Measurements from ENCODE around the gene TUT4.

TUT4 gene

DNA sequence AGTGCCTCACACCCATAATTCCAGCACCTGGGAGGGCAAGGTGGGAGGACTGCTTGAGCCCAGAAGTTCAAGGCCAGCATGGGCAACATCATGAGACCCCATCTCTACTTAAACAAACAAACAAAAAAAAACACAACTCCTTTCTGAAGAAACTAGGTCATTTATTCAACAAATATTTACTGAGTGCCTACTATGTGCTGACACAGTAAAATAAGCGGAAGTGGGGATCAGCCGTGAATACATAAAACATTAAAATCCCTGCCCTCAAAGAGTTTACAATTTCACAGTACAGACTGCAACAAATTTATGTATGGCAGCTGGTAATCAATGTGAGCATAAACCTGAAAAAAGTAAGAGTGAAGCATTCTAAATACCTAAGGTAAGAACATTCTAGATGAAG is 65.3 kb downstream of the TUT4 start:
- no peaks in the 10 kb centered on the region for H3K9me3 Mint-ChIP-seq
- no peaks in the 10 kb centered on the region for H3K27me3 Mint-ChIP-seq (ENCODE audit: low read depth)
- no peak overlapping the region for H3K27ac Mint-ChIP-seq
- H3K4me3 Mint-ChIP-seq: no peak overlapping the region
- peaks cover 1% of the 10 kb centered on the region for H3K4me1 Mint-ChIP-seq (ENCODE audit: low read depth)
- H3K36me3 Mint-ChIP-seq (ENCODE audit: low read depth): peaks cover 15% of the 10 kb centered on the region

DNA sequence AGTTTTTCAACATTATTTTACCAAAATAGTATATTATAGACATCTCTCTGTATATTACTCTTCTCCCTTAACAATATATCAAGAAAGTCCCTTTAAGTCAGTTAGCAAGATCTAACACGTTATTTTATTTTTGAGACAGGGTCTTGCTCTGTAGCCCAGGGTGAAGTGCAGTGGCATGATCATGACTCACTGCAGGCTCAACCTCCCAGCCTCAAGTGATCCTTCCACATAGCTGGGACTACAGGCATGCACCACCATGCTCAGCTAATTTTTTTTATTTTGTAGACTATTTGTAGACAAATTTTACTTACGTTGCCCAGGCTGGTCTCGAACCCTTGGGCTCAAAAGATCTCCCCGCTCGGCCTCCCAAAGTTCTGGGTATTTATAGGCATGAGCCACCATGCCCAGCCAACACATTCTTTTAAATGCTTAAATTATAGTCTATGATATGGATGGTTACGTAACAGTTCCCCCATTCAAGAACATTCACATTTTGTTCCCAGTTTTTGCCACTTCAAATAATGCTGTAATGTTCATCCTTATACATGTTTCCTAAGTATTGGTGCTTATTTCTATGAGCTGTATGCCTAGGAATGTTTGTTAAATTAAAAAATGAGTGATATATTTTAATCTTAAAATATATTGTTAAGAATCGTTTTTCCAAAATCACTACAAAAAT is 70.4 kb downstream of the TUT4 start:
- H3K9me3 Mint-ChIP-seq: no peaks in the 10 kb centered on the region
- H3K36me3 Mint-ChIP-seq (ENCODE audit: low read depth): peaks cover 10% of the 10 kb centered on the region
- H3K27ac Mint-ChIP-seq: no peak overlapping the region
- no peaks in the 10 kb centered on the region for H3K27me3 Mint-ChIP-seq (ENCODE audit: low read depth)
- H3K4me1 Mint-ChIP-seq (ENCODE audit: low read depth): peaks cover 1% of the 10 kb centered on the region
- no peak overlapping the region for H3K4me3 Mint-ChIP-seq

DNA sequence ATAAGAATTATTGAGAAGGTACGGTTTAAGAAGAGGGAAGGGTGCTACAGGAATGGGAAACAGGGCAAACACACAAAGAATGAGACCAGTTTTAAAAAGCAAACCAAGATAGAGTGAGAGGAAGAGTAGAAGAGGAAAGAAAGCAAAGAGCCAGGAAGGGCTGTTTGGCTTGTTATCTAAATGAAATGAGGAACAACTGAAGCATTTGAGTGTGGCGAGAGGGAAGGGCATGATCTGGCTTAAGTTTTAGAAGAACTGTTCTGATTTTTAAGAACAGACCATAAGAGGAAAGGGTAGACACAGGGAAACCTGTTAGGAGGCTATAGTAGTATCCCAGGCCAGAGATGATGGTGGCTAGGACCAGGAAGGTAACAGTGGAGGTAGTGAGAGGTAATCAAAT is 73.8 kb downstream of the TUT4 start:
- Mint-ChIP-seq H3K27me3 (ENCODE audit: low read depth) (no peaks in the 10 kb centered on the region), H3K36me3 (ENCODE audit: low read depth) (peaks cover 19% of the 10 kb centered on the region), H3K27ac (no peak overlapping the region), H3K4me3 (no peak overlapping the region), H3K4me1 (ENCODE audit: low read depth) (no peaks in the 10 kb centered on the region), H3K9me3 (no peaks in the 10 kb centered on the region)

DNA sequence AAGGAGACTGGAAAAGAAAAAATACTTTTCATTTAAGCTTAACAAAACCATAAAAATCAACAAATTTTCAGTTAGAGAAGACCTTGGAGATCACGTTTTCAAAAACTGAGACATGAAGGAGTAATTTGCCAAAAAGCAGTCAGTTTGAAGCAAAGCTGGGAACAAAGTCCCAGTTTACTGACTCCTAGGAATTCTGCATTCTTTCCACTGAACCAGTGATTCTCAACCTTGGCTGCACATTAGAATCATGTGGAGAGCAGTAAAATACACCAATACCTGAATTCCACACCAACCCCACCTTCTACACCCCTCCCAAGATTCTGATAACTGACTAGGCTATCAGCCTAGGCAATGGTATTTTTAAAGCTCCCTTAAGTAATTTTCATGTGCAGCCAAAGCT is 75.0 kb downstream of the TUT4 start:
- no peak overlapping the region for H3K4me3 Mint-ChIP-seq
- no peak overlapping the region for H3K27ac Mint-ChIP-seq
- H3K4me1 Mint-ChIP-seq (ENCODE audit: low read depth): no peaks in the 10 kb centered on the region
- no peaks in the 10 kb centered on the region for H3K9me3 Mint-ChIP-seq
- H3K36me3 Mint-ChIP-seq (ENCODE audit: low read depth): peaks cover 24% of the 10 kb centered on the region
- no peaks in the 10 kb centered on the region for H3K27me3 Mint-ChIP-seq (ENCODE audit: low read depth)

DNA sequence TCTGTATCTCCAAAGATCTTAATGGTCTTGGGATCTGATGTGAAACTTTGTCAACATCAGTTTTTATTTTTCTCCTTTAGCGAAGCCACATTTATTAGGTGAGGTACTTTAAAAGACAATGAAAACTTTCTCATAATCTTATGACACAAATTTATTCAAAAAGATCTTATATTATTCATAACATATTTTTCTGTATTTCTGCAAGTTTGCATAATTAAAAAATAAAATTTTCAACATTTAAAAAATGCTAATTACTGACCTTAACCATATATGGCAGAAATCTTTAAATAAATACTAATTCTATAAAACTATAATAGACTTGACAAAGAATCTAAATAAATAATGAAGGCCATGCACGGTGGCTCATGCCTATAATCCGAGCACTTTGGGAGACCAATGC is 75.9 kb downstream of the TUT4 start:
- H3K36me3 Mint-ChIP-seq (ENCODE audit: low read depth): peaks cover 25% of the 10 kb centered on the region
- no peak overlapping the region for H3K4me3 Mint-ChIP-seq
- H3K9me3 Mint-ChIP-seq: no peaks in the 10 kb centered on the region
- no peaks in the 10 kb centered on the region for H3K27me3 Mint-ChIP-seq (ENCODE audit: low read depth)
- H3K27ac Mint-ChIP-seq: no peak overlapping the region
- H3K4me1 Mint-ChIP-seq (ENCODE audit: low read depth): no peaks in the 10 kb centered on the region

DNA sequence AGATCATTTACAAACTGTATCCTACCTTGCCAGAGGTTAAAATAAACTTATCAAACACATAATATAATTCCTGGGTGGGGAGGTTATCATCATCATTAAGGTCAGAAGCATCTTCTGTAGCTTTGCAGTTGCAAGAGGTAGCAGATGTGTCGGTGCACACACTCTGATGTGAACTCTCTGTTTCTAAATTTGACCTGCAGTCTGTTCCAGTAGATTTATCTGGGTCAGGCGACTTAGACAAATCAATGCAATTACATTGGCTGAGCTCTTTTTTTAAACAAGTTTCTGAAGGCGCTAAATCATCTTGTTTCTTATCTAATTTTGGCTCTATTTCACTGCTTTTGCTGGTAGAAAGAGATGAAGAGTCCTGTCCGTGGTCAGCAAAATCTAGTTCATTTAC is 78.1 kb downstream of the TUT4 start:
- H3K4me1 Mint-ChIP-seq (ENCODE audit: low read depth): no peaks in the 10 kb centered on the region
- no peaks in the 10 kb centered on the region for H3K9me3 Mint-ChIP-seq
- peaks cover 27% of the 10 kb centered on the region for H3K36me3 Mint-ChIP-seq (ENCODE audit: low read depth)
- no peak overlapping the region for H3K4me3 Mint-ChIP-seq
- H3K27ac Mint-ChIP-seq: no peak overlapping the region
- H3K27me3 Mint-ChIP-seq (ENCODE audit: low read depth): no peaks in the 10 kb centered on the region

DNA sequence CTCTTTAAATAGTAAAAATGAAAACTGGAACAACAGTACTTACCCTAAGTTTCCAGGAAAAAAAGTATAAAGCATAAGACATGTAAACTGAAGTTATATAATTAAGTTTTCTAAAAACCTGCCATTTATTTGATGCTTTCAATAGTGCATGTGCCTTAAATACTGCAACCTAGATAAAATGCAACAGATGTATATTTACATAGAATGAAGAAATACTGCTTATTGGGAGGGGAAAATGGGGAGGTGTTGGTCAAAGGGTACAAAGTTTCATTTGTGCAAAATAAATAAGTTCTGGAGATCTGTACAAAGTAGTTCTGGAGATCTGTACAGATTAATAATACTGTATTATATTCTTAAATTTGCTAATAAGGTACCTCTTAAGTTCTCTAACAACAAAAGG is 79.9 kb downstream of the TUT4 start:
- H3K4me1 Mint-ChIP-seq (ENCODE audit: low read depth): no peaks in the 10 kb centered on the region
- no peak overlapping the region for H3K4me3 Mint-ChIP-seq
- H3K27me3 Mint-ChIP-seq (ENCODE audit: low read depth): no peaks in the 10 kb centered on the region
- no peaks in the 10 kb centered on the region for H3K9me3 Mint-ChIP-seq
- H3K27ac Mint-ChIP-seq: no peak overlapping the region
- H3K36me3 Mint-ChIP-seq (ENCODE audit: low read depth): peaks cover 28% of the 10 kb centered on the region

DNA sequence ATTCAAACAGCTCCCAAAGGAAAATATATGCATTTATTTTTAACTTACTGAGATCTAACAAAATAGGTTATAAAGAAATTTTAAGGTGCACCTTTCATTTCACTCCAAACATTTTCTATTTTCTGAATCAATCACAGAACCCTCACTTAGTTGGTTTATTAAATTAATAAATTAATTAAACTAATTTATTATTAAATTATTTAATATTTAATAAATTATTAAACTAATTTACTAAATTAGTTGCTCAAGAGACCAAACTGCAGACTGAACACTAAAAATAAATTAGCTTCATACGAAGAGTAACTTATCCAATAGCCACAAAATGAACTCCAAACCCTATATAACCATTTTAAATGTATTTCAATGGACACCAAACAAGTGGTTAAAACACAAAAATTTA is 80.5 kb downstream of the TUT4 start:
- Mint-ChIP-seq H3K4me3 (no peak overlapping the region), H3K36me3 (ENCODE audit: low read depth) (peaks cover 28% of the 10 kb centered on the region), H3K27ac (no peak overlapping the region), H3K27me3 (ENCODE audit: low read depth) (no peaks in the 10 kb centered on the region), H3K4me1 (ENCODE audit: low read depth) (no peaks in the 10 kb centered on the region), H3K9me3 (no peaks in the 10 kb centered on the region)

DNA sequence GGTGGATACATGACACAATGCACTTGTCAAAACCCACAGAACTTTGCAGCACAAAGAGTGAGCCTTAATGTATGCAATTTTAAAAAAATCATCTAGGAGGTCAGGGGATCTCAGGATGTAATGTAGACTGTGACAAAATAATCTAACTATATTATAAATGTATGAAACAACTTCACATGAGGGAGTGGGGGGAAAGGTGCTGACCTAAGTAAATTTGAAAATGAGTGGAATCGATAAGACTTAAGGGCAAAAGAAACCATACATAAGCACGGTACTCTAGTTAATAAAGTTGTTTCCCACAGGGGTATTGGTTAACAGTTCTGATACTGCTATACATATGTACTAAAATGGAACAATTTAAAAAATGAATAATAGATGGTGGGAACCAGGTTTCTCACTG is 83.8 kb downstream of the TUT4 start:
- Mint-ChIP-seq H3K4me3 (no peak overlapping the region), H3K9me3 (no peaks in the 10 kb centered on the region), H3K27me3 (ENCODE audit: low read depth) (no peaks in the 10 kb centered on the region), H3K27ac (no peak overlapping the region), H3K4me1 (ENCODE audit: low read depth) (no peaks in the 10 kb centered on the region), H3K36me3 (ENCODE audit: low read depth) (peaks cover 21% of the 10 kb centered on the region)

DNA sequence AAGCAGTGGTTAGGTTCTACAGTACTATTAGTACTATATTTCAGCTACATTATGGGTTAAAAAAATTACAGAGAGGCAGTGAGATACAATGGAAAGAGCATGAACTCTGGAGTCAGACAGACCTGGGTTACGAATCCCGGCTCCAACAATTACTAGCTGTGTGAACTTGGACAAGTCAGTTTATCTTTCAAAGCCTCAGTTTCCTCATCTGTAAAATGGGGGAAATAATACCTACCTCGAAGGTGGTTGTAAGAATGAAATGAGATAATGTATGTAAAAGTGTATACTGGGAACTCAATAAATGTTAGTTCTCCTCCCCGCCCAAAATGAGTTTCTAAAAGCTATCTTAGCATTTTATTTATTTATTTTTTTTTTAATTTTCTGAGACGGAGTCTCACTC is 89.0 kb downstream of the TUT4 start:
- no peak overlapping the region for H3K27ac Mint-ChIP-seq
- no peaks in the 10 kb centered on the region for H3K4me1 Mint-ChIP-seq (ENCODE audit: low read depth)
- no peak overlapping the region for H3K4me3 Mint-ChIP-seq
- H3K9me3 Mint-ChIP-seq: no peaks in the 10 kb centered on the region
- H3K36me3 Mint-ChIP-seq (ENCODE audit: low read depth): peaks cover 11% of the 10 kb centered on the region
- no peaks in the 10 kb centered on the region for H3K27me3 Mint-ChIP-seq (ENCODE audit: low read depth)

DNA sequence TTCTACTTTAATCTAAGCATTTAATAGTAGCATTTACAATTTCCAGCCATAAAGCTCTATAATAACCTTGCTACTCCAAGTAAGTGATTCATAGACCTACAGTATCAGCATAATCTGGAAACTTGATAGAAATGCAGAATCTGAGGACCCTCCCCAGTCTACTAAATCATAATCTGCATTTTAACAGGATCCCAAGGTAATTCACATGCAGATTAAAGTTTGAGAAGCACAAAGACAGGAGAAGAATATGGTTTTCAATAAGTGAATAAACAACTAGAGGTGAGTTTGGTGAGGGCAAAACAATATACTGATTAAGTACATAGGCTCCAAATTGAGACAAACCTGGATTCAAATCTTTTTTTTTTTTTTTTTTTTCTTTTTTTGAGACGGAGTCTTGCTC is 91.1 kb downstream of the TUT4 start:
- Mint-ChIP-seq H3K27me3 (ENCODE audit: low read depth) (no peaks in the 10 kb centered on the region), H3K4me3 (no peak overlapping the region), H3K36me3 (ENCODE audit: low read depth) (peaks cover 12% of the 10 kb centered on the region), H3K27ac (no peak overlapping the region), H3K4me1 (ENCODE audit: low read depth) (peaks cover 3% of the 10 kb centered on the region), H3K9me3 (no peaks in the 10 kb centered on the region)

DNA sequence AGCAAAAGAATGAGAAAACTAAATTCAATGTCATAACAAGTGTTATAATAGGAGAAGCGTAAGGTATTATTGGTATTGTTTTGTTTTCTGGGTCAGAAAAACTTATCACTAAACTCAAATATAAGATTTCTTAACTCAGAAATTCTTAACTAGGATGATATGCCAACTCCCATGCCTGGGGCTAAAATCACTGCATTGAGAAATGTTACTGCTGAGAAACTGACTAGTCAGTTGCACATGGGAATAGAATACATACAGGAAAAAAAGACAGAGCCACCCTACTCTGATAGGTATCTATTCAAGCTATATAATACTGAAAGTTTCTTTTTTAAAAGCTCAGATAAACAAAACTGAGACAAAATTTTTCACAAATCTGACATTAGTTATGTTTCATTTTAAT is 92.2 kb downstream of the TUT4 start:
- H3K4me1 Mint-ChIP-seq (ENCODE audit: low read depth): peaks cover 3% of the 10 kb centered on the region
- H3K27ac Mint-ChIP-seq: no peak overlapping the region
- no peak overlapping the region for H3K4me3 Mint-ChIP-seq
- H3K36me3 Mint-ChIP-seq (ENCODE audit: low read depth): peaks cover 12% of the 10 kb centered on the region
- no peaks in the 10 kb centered on the region for H3K9me3 Mint-ChIP-seq
- H3K27me3 Mint-ChIP-seq (ENCODE audit: low read depth): no peaks in the 10 kb centered on the region

DNA sequence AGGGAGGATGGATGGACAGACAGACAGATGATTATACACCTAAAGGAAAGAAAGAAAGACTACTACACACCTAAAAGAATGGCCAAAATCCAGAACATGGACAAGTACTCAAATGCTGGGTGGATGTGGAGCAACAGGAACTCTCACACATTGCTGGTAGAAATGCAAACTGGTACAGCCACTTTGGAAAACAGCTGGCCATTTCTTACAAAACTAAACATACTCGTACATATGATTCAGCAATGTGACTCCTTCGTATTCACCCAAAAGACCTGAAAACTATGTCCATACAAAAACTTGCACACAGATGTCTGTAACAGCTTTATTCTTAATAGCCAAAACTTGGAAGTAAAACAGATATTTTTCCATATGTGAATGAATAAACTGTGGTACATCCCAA is 97.2 kb downstream of the TUT4 start:
- Mint-ChIP-seq H3K27ac (no peak overlapping the region), H3K36me3 (ENCODE audit: low read depth) (peaks cover 27% of the 10 kb centered on the region), H3K4me3 (no peak overlapping the region), H3K9me3 (no peaks in the 10 kb centered on the region), H3K27me3 (ENCODE audit: low read depth) (no peaks in the 10 kb centered on the region), H3K4me1 (ENCODE audit: low read depth) (peaks cover 3% of the 10 kb centered on the region)

DNA sequence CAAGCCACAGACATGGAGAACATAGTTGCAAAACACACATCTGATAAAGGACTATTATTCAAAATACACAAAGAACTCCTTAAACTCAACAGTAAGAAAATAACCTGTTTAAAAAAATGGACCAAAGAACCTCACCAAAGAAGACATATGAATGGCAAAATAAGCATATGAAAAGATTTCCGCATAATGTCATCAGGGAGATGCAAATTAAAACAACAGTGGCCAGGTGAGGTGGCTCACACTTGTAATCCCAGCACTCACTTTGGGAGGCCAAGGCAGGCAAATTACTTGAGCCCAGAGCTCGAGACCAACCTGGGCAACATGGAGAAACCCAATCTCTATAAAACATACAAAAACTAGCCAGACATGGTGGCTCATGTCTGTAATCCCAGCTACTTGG is 98.1 kb downstream of the TUT4 start:
- H3K27me3 Mint-ChIP-seq (ENCODE audit: low read depth): no peaks in the 10 kb centered on the region
- peaks cover 25% of the 10 kb centered on the region for H3K36me3 Mint-ChIP-seq (ENCODE audit: low read depth)

DNA sequence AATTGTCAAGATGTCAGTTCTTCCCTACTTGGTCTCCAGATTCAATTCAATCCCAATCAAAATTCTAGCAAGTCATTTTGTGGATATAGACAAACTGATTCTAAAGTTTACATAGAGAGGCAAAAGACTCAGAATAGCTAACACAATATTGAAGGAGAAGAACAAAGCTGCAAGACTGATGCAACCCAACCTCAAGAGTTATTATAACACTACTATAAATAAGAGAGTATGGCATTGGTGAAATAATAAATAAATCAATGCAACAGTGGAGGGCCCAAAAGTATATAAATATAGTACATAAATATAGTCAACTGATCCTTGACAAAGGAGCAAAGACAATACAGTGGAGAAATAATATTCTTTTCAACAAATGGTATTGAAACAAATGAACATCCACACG is 98.8 kb downstream of the TUT4 start:
- peaks cover 25% of the 10 kb centered on the region for H3K36me3 Mint-ChIP-seq (ENCODE audit: low read depth)
- H3K4me3 Mint-ChIP-seq: no peak overlapping the region
- no peaks in the 10 kb centered on the region for H3K9me3 Mint-ChIP-seq
- no peaks in the 10 kb centered on the region for H3K27me3 Mint-ChIP-seq (ENCODE audit: low read depth)
- H3K4me1 Mint-ChIP-seq (ENCODE audit: low read depth): peaks cover 3% of the 10 kb centered on the region
- H3K27ac Mint-ChIP-seq: no peak overlapping the region

More for the DNA sequence above, 98.1 kb downstream of the TUT4 start:
- Mint-ChIP-seq H3K9me3 (no peaks in the 10 kb centered on the region), H3K27ac (no peak overlapping the region), H3K4me1 (ENCODE audit: low read depth) (peaks cover 3% of the 10 kb centered on the region), H3K4me3 (no peak overlapping the region)

DNA sequence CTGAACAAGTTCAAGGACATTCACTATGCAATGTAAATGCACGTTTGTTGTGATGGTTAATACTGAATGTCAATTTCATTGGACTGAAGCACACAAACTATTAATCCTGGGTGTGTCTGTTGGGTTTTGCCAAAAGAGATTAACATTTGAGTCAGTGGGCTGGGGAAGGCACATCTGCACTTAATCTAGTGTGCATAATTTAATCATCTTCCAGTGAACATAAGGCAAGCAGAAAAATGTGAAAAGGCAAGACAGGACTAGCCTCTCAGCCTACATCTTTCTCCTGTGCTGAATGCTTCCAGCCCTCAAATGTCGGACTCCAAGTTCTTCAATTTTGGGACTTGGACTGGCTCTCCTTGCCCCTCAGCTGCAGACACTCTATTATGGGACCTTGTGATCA is 108.4 kb downstream of the TUT4 start:
- H3K9me3 Mint-ChIP-seq: no peaks in the 10 kb centered on the region
- no peaks in the 10 kb centered on the region for H3K27me3 Mint-ChIP-seq (ENCODE audit: low read depth)
- H3K4me1 Mint-ChIP-seq (ENCODE audit: low read depth): no peaks in the 10 kb centered on the region
- H3K27ac Mint-ChIP-seq: no peak overlapping the region
- H3K4me3 Mint-ChIP-seq: no peak overlapping the region
- peaks cover 23% of the 10 kb centered on the region for H3K36me3 Mint-ChIP-seq (ENCODE audit: low read depth)
